ENCODE results near the gene MAPKAP1. TPM values are rescaled to one million over a fixed set of nuclear protein-coding genes. Genes with fewer than 3 reads are reported as not detected.
"Not testable (repeated sequence)": the region's sequence is repeated elsewhere in the genome, so short reads cannot be mapped to it uniquely, and the experiment has no call there.

Gene MAPKAP1
- total RNA-seq, 1 donor from 2014 or later, result 66.5 TPM

DNA sequence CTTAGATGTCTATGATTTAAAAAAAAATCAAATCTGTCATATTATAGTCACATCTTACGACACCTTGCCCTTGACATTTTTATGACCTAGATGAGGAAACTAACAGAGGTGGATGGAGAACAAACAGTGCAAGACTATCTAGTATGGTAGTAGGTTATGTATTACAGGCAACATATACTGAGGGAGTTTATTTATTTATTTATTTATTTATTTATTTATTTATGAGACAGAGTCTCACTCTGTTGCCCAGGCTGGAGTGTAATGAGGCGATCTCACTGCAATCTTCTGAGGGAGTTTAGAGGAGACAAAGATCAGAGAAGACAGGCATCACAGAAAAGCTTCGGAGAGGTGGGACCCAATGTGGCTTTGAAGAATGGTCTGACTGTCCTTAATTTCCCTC lies 35.6 kb upstream of the MAPKAP1 start:
- intact Hi-C loops (cut with micrococcal nuclease), result loop anchor here (10.0 kb wide), 2 partner anchors 98 to 178 kb away; no protein-coding TSS in a partner anchor

DNA sequence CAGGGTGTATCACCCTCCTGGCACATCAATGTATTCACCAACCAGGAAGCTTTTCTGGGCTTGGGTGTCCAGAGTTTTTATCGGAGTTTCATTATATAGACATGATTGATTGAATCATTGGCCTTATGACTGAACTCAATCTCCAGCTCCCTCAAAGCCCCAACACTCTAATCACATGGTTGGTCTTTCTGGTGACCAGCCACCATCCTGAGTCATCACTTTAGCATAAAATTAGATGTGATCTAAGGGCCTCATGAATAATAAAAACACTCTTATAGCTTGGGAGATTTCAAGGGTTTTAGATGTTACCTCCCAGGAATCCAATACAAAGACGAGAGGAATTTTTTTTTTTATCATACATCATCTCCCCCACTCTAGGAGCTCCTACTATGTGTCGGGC lies 32.4 kb upstream of the MAPKAP1 start:
- intact Hi-C loops (cut with micrococcal nuclease), result no loop called here

GRCh38 chr9:125732562-125732961 lies 25.6 kb upstream of the MAPKAP1 start:
- intact Hi-C loops (cut with micrococcal nuclease), result no loop called here

GRCh38 chr9:125730168-125730567 lies 23.2 kb upstream of the MAPKAP1 start:
- intact Hi-C loops (cut with micrococcal nuclease), result no loop called here

- intact Hi-C loops (cut with micrococcal nuclease), result no loop called here
Measured at GRCh38 chr9:125726456-125727132, 19.6 kb upstream of the MAPKAP1 start.

DNA sequence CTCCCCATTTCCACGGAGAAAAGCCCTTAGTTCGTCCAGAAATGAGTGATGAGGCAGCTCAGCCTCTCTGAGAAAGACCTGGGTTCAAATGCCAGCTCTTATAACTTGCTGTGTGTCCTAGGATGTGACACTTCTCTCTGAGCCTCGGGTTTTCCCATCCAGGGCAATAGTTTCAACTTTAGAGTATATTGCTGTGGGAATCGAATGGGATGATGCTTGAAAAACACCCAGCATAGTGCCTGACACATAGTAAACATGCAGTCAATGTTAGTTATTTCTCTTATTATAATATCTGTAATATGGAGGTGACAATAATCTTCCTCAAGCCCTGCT lies 430 bp upstream of the MAPKAP1 start:
- intact Hi-C loops (cut with micrococcal nuclease), result loop anchor here (1.0 kb wide), 1 partner anchor 39 kb away; no protein-coding TSS in a partner anchor

- intact Hi-C loops (cut with micrococcal nuclease), result no loop called here
Measured at GRCh38 chr9:125705893-125706292, 1.1 kb downstream of the MAPKAP1 start.

- intact Hi-C loops (cut with micrococcal nuclease), result no loop called here
Measured at GRCh38 chr9:125703662-125704061, 3.3 kb downstream of the MAPKAP1 start.

GRCh38 chr9:125701351-125701750 lies 5.7 kb downstream of the MAPKAP1 start:
- intact Hi-C loops (cut with micrococcal nuclease), result no loop called here

DNA sequence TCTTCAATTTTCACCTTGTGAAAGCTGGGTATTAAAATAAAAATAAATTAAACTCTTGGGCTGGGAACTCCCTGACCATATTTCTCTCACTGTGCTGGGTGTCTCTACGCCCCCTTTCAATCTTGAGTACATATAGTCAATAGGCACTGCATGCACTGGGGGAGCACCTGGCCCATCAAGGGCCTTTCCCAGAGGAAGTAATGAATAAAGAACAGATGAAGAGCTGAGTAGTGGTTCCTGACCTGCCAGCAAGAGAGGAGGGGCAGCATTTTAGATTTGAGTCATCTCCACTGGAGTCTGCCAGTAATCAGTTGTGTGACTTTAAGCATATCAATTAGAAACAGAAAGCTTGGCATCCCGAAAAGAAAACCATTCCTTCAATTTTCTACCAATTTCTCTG lies 6.2 kb downstream of the MAPKAP1 start:
- intact Hi-C loops (cut with micrococcal nuclease), result no loop called here

DNA sequence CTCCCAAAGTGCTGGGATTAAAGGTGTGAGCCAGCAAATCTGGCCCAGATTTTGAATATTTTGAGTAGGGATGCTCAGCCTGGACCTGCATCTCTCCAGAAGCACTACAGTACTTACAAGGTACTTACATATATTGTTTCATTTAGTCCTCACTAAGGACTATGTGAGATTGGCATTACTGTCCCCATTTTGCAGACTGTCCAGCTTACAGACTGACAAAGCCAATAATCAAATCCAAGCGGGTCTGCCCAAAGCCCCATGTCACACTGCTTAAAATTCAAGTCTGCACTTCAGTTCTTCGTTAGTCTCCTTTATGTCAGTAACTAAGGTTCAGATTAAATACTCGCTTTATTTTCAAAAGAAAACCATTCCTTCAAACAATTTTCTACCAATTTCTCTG lies 7.1 kb downstream of the MAPKAP1 start:
- intact Hi-C loops (cut with micrococcal nuclease), result no loop called here

DNA sequence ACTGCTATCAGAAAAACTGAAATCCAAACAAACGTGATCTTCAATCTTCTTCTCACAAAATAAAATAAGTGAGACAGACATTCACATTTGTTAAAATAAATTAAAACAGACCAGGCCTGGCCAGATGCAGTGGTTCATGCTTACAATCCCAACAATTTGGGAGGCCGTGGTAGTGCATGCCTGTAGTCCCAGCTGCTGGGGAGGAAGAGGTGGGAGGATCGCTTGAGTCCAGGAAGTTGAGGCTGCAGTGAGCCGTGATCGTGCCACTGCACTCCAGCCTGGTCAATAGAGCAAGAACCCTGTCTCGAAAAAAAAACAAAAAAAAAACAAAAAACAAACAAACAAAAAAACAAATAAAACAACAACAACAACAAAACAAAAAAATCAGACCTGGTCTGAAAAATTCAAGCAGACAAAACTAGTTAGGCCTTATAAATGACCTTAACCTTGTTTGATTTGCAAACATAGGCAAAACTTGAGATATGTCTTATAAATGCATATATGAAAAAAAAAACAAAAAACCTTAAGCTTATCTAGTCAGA lies 10.8 kb downstream of the MAPKAP1 start:
- intact Hi-C loops (cut with micrococcal nuclease), result no loop called here

- intact Hi-C loops (cut with micrococcal nuclease), result not testable (repeated sequence)
Measured at GRCh38 chr9:125695548-125695947, 11.5 kb downstream of the MAPKAP1 start.

- intact Hi-C loops (cut with micrococcal nuclease), result no loop called here
Measured at GRCh38 chr9:125694478-125694877, 12.5 kb downstream of the MAPKAP1 start.

DNA sequence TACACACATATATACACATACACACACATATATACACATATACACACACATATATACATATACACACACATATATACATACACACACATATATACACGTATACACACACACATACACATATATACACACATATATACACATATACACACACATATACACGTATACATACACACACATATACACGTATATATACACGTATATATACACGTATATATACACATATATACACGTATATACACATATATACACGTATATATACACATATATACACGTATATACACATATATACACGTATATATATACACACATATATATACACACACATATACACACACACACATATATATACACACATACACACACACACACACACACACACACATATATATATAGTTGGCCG lies 13.5 kb downstream of the MAPKAP1 start:
- intact Hi-C loops (cut with micrococcal nuclease), result not testable (repeated sequence)

GRCh38 chr9:125691869-125692268 lies 15.1 kb downstream of the MAPKAP1 start:
- intact Hi-C loops (cut with micrococcal nuclease), result no loop called here

DNA sequence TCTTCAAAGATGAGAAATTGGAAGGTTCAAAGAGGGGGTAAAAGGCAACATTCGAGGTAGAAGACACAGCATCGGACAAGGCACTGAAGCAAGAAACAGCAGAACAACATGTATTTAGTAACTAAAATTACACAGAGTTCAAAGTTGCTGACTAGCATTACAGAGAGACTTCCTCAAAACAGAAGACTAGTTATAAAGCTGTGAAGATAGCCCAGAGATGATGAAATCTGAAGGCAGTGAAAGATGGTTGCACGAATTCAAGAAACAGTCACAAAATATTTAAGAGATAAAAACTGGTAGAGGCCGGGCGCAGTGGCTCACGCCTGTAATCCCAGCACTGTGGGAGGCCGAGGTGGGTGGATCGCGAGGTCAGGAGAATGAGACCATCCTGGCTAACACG lies 16.3 kb downstream of the MAPKAP1 start:
- intact Hi-C loops (cut with micrococcal nuclease), result no loop called here

DNA sequence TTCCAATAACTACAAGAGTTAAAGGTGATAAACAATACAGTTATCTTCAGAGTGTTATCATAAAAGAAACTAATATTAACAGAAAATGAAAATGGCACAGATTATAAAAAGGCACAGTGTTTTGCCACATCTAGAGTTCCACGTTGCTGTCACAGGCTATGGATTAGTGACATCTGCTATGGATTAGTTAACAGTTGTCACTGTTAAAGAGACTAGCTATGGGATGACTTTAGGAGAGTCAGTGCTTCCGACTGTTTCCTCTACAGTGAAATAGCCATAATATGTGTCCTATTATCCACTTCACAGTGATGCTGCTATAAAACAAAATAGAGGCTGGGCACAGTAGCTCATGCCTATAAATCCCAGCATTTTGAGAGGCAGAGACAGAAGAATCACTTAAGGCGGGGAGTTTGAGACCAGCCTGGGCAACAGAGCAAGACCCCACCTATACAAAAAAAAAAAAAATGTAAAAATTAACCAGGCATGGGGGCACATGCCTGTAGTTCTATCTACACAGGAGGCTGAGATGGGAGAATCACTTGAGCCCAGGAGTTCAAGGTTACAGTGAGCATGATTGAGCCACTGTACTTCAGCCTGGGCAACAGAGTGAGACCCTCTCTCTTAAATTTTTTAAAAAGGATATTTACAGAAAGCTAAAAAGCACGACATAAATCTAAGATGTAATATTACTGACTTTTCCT lies 19.7 kb downstream of the MAPKAP1 start:
- intact Hi-C loops (cut with micrococcal nuclease), result no loop called here

DNA sequence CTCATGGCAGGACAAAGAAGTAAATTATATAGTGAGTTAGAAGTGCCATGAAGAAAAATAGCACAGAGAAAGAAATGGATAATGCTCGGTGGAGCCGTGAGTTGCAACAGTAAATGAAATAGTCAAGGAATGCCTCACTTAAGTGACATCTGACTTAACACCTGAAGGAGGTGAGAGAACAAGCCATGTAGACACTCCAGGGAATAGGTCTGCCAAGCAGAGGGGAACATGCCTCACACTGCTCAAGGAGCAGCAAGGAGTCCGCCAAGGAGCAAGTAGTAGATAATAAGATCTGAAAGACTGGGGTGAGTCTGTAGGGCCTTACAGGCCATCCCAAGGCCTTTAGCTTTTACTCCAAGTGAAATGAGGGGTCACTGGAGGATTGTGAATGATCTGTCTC lies 21.8 kb downstream of the MAPKAP1 start:
- intact Hi-C loops (cut with micrococcal nuclease), result no loop called here

- intact Hi-C loops (cut with micrococcal nuclease), result no loop called here
Measured at GRCh38 chr9:125683486-125683885, 23.5 kb downstream of the MAPKAP1 start.

- intact Hi-C loops (cut with micrococcal nuclease), result no loop called here
Measured at GRCh38 chr9:125682340-125682739, 24.7 kb downstream of the MAPKAP1 start.

DNA sequence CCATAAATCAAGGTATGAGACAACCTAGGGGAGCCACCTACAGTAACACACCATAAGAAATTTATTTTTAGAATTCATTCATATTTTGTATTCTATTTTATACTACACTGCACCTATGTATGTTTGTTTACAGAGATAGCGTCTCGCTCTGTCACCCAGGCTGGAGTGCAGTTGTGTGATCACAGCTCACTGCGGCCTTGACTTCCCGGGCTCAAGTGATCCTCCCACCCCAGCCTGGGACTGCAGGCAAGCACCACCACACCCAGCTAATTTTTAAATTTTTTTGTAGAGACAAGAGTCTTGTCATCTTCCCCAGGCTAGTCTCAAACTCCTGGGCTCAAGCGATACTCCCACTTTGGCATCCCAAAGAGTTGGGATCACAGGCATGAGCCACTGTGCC lies 25.4 kb downstream of the MAPKAP1 start:
- intact Hi-C loops (cut with micrococcal nuclease), result no loop called here

DNA sequence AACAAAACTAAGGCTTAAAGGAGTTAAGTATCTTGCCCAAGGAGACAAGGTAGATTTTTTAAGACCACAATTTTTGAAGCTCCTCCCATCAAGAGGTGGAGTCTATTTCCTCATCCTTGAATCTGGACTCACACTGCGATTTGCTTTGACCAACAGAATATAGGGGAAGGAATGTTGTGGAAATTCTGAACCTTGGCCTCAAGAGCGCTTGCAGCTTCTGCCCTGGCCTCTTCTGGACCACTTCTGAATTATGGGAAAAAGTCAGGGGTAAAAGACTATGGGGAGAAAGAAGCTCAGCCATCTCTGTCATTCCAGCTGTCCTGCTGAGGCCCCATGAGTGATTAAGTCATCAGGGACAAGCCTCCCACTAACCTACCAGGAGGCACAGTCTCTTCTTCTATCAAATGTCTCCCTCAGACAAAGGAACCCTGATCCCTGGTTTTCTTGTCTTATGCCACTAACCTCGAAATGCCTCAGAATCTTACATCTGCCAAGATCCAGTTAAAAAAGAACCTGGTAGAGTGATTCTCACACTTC lies 25.9 kb downstream of the MAPKAP1 start:
- intact Hi-C loops (cut with micrococcal nuclease), result no loop called here

Measured in T-helper 2 cell treated with Interferon-gamma antibody and Interleukin-4, amounts not matched to agents 100 ng/mL and 5 ng/mL, for 36 hours (primary cell).